ENCODE measurements around the gene SRMS. TPM values are rescaled to one million over a fixed set of nuclear protein-coding genes. Genes with fewer than 3 reads are reported as not detected.

SRMS gene
- total RNA-seq, 1 donor: not detected

DNA sequence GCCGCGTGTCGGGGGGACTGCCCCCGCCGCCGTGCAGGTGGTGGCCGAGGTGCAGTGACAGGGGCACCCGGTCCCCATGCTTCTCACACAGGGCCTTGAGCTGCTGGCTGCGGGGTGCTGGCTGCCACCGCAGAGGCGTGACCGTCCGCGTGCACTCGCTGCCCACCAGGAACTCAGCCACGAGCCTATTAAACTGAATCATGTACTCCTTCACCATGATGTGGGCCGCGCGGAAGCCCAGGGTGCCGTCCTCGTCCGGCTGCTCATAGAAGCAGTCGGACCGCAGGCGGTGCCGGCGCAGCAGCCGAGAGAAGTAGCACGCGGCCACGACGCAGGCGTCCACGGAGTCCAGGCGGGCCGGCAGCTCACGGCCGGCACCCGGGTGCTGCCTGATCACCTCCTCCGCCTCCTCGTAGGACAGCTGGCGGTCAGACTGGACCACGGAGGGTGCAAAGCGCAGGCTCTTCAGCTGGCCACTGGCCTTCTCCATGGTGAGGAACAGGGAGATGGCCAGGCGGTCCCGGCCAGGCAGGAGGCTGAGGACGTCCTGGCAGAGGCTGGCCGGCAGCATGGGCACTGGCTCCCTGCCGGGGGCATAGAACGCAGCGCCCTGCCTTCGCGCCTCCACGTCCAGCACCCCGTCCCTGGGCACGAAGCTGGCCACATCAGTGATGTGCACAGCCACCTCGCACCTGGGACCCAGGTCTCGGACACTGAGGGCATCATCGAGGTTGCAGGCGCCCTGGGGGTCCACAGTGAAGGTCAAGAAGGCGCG, 16.7 kb upstream of the SRMS start:
- no peak for DNase-seq (ENCODE audit: insufficient read length, low spot score, missing footprints)
- H3K4me2 ChIP-seq (ENCODE audit: insufficient read depth, low read length): no peak overlapping the region
- no peaks in the 10 kb centered on the region for H3K27me3 ChIP-seq (ENCODE audit: insufficient read depth, low read length)
- TF ChIP-seq, protein P1, sequence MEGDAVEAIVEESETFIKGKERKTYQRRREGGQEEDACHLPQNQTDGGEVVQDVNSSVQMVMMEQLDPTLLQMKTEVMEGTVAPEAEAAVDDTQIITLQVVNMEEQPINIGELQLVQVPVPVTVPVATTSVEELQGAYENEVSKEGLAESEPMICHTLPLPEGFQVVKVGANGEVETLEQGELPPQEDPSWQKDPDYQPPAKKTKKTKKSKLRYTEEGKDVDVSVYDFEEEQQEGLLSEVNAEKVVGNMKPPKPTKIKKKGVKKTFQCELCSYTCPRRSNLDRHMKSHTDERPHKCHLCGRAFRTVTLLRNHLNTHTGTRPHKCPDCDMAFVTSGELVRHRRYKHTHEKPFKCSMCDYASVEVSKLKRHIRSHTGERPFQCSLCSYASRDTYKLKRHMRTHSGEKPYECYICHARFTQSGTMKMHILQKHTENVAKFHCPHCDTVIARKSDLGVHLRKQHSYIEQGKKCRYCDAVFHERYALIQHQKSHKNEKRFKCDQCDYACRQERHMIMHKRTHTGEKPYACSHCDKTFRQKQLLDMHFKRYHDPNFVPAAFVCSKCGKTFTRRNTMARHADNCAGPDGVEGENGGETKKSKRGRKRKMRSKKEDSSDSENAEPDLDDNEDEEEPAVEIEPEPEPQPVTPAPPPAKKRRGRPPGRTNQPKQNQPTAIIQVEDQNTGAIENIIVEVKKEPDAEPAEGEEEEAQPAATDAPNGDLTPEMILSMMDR (IDR thresholded peaks at IDR 0.05; ENCODE audit: extremely low read depth, low read depth, low read length): no peak
- no peak overlapping the region for H2AFZ ChIP-seq (ENCODE audit: low read length)
- H3K79me2 ChIP-seq (ENCODE audit: insufficient read depth, low read length): no peaks in the 10 kb centered on the region
- H3K4me1 ChIP-seq (ENCODE audit: insufficient read depth, low read length): no peaks in the 10 kb centered on the region
- no peaks in the 10 kb centered on the region for H4K20me1 ChIP-seq (ENCODE audit: insufficient read depth, low read length)
- no peak overlapping the region for H3K27ac ChIP-seq (ENCODE audit: low read depth, low read length)
- no peak overlapping the region for H3K4me3 ChIP-seq (ENCODE audit: insufficient read depth, low read length)
- no peaks in the 10 kb centered on the region for H3K36me3 ChIP-seq (ENCODE audit: insufficient read depth, low read length)
- H3K9me3 ChIP-seq (ENCODE audit: low read depth, low read length): no peaks in the 10 kb centered on the region

DNA sequence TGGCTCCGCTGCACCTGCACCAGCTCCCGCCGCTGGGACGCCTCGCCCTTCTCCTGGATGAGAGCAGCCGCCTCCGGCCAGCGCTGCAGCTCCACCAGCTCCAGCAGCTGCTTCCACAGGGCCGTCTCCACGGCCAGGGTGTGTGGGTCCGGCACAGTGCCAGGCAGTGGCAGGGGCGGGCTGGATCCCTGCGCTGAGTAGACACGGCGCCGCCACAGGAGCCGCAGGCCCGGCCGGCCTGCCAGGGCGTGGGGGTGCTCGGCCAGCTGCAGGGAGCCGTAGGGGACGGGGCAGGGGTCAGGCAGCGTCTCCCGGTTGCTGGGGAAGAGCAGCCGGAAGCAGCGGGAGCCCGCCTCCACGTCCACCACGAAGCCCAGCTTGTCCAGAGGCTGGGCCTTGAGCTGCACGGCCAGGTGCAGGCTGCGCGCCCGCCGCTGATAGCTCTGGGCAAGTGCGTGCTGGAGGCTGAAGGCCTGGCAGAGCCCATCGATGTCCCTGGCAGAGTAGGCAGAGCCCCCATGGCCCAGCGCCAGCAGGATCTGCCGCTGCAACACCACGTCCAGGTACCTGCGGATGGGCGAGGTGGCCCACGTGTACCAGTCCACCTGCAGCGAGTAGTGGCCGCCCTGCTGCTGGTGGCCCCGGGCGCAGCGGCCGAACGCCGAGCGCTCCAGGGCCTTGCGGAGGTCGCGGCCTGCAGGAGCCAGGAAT, 15.8 kb upstream of the SRMS start:
- TF ChIP-seq, protein P1 (IDR thresholded peaks at IDR 0.05; ENCODE audit: extremely low read depth, low read depth, low read length): no peak
- Histone ChIP-seq H3K79me2 (ENCODE audit: insufficient read depth, low read length) (no peaks in the 10 kb centered on the region), H3K36me3 (ENCODE audit: insufficient read depth, low read length) (no peaks in the 10 kb centered on the region), H3K27me3 (ENCODE audit: insufficient read depth, low read length) (no peaks in the 10 kb centered on the region), H3K4me2 (ENCODE audit: insufficient read depth, low read length) (no peak overlapping the region), H3K27ac (ENCODE audit: low read depth, low read length) (no peak overlapping the region), H3K4me1 (ENCODE audit: insufficient read depth, low read length) (no peaks in the 10 kb centered on the region), H3K9me3 (ENCODE audit: low read depth, low read length) (no peaks in the 10 kb centered on the region), H3K4me3 (ENCODE audit: insufficient read depth, low read length) (no peak overlapping the region), H2AFZ (ENCODE audit: low read length) (no peak overlapping the region), H4K20me1 (ENCODE audit: insufficient read depth, low read length) (no peaks in the 10 kb centered on the region)
- no peak for DNase-seq (ENCODE audit: insufficient read length, low spot score, missing footprints)

DNA sequence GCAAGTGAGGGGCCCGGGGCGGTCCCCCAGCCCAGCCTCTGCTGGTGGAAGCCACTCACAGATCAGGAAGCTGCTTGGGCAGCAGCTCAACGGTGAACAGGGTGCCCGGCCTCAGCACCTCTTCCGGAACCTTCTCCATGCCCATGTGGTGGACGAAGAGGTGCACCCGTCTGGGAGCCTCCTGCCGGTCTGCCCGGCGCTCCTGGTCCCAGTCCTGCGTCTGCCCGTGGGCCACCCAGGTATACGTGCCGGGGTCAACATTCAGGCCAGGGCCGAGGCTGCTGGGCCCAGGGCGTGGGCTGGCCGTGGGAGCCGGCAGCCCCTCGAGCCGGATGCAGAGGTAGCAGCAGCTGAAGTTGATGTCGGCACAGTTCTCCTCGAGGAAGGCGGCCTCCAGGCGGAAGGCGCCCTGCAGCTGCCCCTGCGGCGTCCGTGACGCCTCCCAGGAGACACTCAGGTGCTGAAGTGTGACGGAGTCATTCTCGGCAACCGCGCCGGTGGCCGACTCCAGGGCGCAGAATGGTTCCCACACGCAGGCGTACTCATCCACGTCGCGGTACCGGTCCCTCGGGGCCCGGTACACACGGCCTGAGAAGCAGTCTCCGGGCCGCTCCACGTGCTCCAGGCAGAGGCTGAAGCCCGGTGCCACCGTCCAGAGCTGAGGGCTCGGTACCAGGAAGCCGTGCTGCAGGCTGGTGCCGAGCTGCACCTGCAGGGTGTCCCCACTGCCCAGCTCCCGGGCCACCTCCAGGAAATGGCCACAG, 15.1 kb upstream of the SRMS start:
- Histone ChIP-seq H3K4me2 (ENCODE audit: insufficient read depth, low read length) (no peak overlapping the region), H3K4me1 (ENCODE audit: insufficient read depth, low read length) (no peaks in the 10 kb centered on the region), H3K36me3 (ENCODE audit: insufficient read depth, low read length) (no peaks in the 10 kb centered on the region), H3K4me3 (ENCODE audit: insufficient read depth, low read length) (no peak overlapping the region), H3K27ac (ENCODE audit: low read depth, low read length) (no peak overlapping the region), H3K79me2 (ENCODE audit: insufficient read depth, low read length) (no peaks in the 10 kb centered on the region), H3K27me3 (ENCODE audit: insufficient read depth, low read length) (no peaks in the 10 kb centered on the region), H2AFZ (ENCODE audit: low read length) (no peak overlapping the region), H3K9me3 (ENCODE audit: low read depth, low read length) (no peaks in the 10 kb centered on the region), H4K20me1 (ENCODE audit: insufficient read depth, low read length) (no peaks in the 10 kb centered on the region)
- TF ChIP-seq, protein P1 (IDR thresholded peaks at IDR 0.05; ENCODE audit: extremely low read depth, low read depth, low read length): no peak
- no peak for DNase-seq (ENCODE audit: insufficient read length, low spot score, missing footprints)

Measured in osteoblast (primary cell).